ENCODE results near the gene LARGE2. TPM values are rescaled to one million over a fixed set of nuclear protein-coding genes. Genes with fewer than 3 reads are reported as not detected.
A peak's percentile ranks its signal among the peaks of the same experiment; 100 is the strongest.

The LARGE2 gene
- total RNA-seq, 1 donor = 0.27 TPM

GRCh38 chr11:45913514-45913913 is 8.9 kb upstream of the LARGE2 start:
- DNase-seq (ENCODE audit: low read depth in 2 of 3, low spot score in 2 of 3) = no peak

GRCh38 chr11:45913942-45914635 is 8.4 kb upstream of the LARGE2 start:
- no peak for DNase-seq (ENCODE audit: low read depth in 2 of 3, low spot score in 2 of 3)

- no peak for DNase-seq (ENCODE audit: low read depth in 2 of 3, low spot score in 2 of 3)
Observed at GRCh38 chr11:45915446-45915845, 7.0 kb upstream of the LARGE2 start.

GRCh38 chr11:45917286-45917622 is 5.2 kb upstream of the LARGE2 start:
- DNase-seq (ENCODE audit: low read depth in 2 of 3, low spot score in 2 of 3) = no peak

- peak; percentile 87 to 99 (median 99) for DNase-seq (ENCODE audit: low read depth in 2 of 3, low spot score in 2 of 3)
Observed at GRCh38 chr11:45917623-45918330, 4.7 kb upstream of the LARGE2 start, which contains the start of gene PEX16. Gene PEX16, minus strand, starts transcription at chr11:45917877. Its CDS starts 66 bp downstream, at chr11:45917811.

GRCh38 chr11:45918331-45918941 is 4.0 kb upstream of the LARGE2 start:
- peak in 2 of 3 donors; percentile 40 to 53 for DNase-seq (ENCODE audit: low read depth in 2 of 3, low spot score in 2 of 3)

GRCh38 chr11:45918962-45919675 is 3.3 kb upstream of the LARGE2 start:
- no peak for DNase-seq (ENCODE audit: low read depth in 2 of 3, low spot score in 2 of 3)

- DNase-seq (ENCODE audit: low read depth in 2 of 3, low spot score in 2 of 3) = peak in 1 of 3 donors; percentile 14
Observed at GRCh38 chr11:45919806-45920530, 2.5 kb upstream of the LARGE2 start.

GRCh38 chr11:45920531-45921477 is 1.7 kb upstream of the LARGE2 start:
- no peak for DNase-seq (ENCODE audit: low read depth in 2 of 3, low spot score in 2 of 3)

GRCh38 chr11:45921561-45922424 is 663 bp upstream of the LARGE2 start:
- DNase-seq (ENCODE audit: low read depth in 2 of 3, low spot score in 2 of 3) = no peak

GRCh38 chr11:45924036-45924915 is 1.8 kb downstream of the LARGE2 start:
- DNase-seq (ENCODE audit: low read depth in 2 of 3, low spot score in 2 of 3) = no peak

GRCh38 chr11:45924927-45925326 is 2.5 kb downstream of the LARGE2 start:
- no peak for DNase-seq (ENCODE audit: low read depth in 2 of 3, low spot score in 2 of 3)

- DNase-seq (ENCODE audit: low read depth in 2 of 3, low spot score in 2 of 3) = no peak
Observed at GRCh38 chr11:45925550-45925949, 3.1 kb downstream of the LARGE2 start.

GRCh38 chr11:45926001-45926401 is 3.5 kb downstream of the LARGE2 start:
- no peak for DNase-seq (ENCODE audit: low read depth in 2 of 3, low spot score in 2 of 3)

- DNase-seq (ENCODE audit: low read depth in 2 of 3, low spot score in 2 of 3) = no peak
Observed at GRCh38 chr11:45926536-45927331, 4.3 kb downstream of the LARGE2 start.

- no peak for DNase-seq (ENCODE audit: low read depth in 2 of 3, low spot score in 2 of 3)
Observed at GRCh38 chr11:45927332-45927683, 4.9 kb downstream of the LARGE2 start.

All from hematopoietic multipotent progenitor cell (in vitro differentiated cells).